AG08395 (cell line): ENCODE data around the gene PPM1A.
A peak's percentile ranks its signal among the peaks of the same experiment; 100 is the strongest.

Source experiments
- DNase-seq: peaks from one replicate; pipeline ENCODE4 v3.0.0; 2012; ENCODE audit warnings: mixed read lengths, low spot score

Gene PPM1A

GRCh38 chr14:60323199-60323896, 74.3 kb downstream of the PPM1A start:
- DNase-seq = no peak

GRCh38 chr14:60324837-60325236, 75.8 kb downstream of the PPM1A start:
- DNase-seq = no peak

- DNase-seq = no peak
Observed at GRCh38 chr14:60326274-60326673, 77.3 kb downstream of the PPM1A start.

GRCh38 chr14:60327447-60328331, 78.7 kb downstream of the PPM1A start:
- DNase-seq = no peak

GRCh38 chr14:60328583-60328982, 79.6 kb downstream of the PPM1A start:
- DNase-seq = no peak

GRCh38 chr14:60329274-60329673, 80.3 kb downstream of the PPM1A start:
- DNase-seq = no peak

GRCh38 chr14:60331201-60332045, 82.4 kb downstream of the PPM1A start:
- DNase-seq = peak; percentile 45

GRCh38 chr14:60332046-60332399, 83.0 kb downstream of the PPM1A start:
- no peak for DNase-seq

GRCh38 chr14:60332869-60333268, 83.8 kb downstream of the PPM1A start:
- DNase-seq = no peak

GRCh38 chr14:60339571-60339970, 90.5 kb downstream of the PPM1A start:
- DNase-seq = no peak

- no peak for DNase-seq
Observed at GRCh38 chr14:60343571-60344071, 94.6 kb downstream of the PPM1A start.

GRCh38 chr14:60344751-60345150, 95.7 kb downstream of the PPM1A start:
- DNase-seq = no peak

GRCh38 chr14:60346706-60347105, 97.7 kb downstream of the PPM1A start:
- DNase-seq = no peak

- no peak for DNase-seq
Observed at GRCh38 chr14:60348211-60348610, 99.2 kb downstream of the PPM1A start.
